GM19240 (cell line): ENCODE results near the gene DNAH3.

Experiments
- DNase-seq: peaks from one replicate; pipeline ENCODE4 v3.0.0; 2011; ENCODE audit warnings: low spot score; ENCODE audit not compliant: insufficient read length

The DNAH3 gene

DNA sequence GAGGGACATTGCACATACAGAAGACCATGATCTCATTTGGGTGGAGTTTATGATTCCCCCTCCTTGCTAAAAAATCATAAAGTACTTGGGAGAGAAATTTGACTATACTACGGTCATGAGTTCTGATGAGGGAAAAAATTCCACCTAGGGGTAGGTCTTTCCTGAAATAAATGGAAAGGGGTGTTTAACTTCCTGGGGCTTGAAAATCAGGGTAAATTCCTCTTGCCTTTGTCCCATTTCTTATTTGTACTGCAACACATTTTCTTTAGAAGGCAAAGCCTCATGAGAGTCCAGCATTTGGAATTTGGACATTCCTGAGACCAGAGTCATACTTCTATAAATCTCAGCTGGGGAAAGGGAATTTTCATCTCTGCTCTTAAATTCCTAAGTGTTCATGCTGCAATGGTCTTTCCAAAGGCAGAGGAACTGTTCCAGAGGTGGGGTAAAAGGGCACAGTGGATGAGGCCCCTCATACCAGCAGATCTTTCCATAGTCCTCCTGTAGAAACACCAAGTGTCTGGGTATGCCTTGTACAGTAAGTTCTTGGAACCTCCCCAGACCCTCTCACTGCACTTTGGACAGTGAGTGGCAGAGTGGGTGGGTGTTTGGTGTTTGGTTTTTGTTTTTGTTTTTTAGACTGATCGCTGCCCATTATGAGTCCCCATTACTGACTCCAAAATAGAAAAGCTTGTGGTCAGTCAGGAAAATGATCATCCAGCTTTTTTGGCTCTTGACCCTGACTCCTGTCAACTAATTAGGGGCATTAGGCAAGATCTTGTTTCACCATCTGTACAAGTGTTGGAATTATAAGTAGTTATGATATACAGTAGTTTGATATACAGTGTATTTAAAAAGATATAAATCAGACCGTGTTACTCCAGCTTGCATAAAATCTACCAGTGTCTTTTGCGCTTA is 244.0 kb downstream of the DNAH3 start:
- DNase-seq = no peak

DNA sequence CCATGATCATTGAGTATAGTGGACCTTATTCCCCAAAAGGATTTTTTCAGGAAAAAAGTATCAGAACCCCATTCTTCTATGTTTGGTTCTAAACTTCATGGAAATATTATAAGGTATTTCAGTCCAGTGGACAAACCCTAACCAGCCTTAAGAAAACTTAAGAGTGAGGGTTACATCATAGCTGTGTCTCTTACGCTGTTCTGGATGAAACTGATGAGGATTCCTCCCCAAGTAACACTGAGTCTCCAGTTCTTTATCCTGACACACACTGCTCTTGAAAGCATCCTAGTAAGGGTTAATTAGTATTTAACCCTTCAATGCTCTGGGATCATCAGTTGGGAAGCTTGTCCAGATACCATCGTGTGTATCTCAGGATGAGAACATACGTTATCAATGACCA is 245.1 kb downstream of the DNAH3 start:
- DNase-seq = no peak

DNA sequence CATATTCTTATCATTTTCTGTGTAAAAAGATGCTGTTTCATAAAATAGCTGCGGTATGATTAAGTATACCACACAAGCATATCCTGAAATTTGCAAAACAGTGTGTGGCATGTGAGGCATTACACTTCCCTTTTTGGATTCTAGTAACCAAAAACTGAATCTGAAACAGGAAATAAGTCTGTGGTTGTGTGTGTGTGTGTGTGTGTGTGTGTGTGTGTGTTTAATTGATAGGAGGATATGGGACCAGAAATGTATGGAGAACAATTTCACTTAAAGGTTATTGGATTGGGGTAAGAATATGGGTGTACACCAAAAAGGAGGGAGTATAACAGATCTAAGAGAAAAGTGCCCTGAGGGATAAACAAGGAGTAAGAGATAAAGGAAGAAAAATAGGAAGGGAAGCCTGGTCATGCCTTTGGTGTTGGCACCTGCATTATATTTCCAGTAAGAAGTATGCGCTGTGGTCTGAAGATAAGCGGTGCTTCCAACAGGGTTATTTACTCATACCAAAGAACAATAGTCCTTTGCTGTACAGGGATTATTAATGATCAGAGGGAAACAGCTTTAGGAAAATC is 246.1 kb downstream of the DNAH3 start:
- DNase-seq = peak; percentile 11

DNA sequence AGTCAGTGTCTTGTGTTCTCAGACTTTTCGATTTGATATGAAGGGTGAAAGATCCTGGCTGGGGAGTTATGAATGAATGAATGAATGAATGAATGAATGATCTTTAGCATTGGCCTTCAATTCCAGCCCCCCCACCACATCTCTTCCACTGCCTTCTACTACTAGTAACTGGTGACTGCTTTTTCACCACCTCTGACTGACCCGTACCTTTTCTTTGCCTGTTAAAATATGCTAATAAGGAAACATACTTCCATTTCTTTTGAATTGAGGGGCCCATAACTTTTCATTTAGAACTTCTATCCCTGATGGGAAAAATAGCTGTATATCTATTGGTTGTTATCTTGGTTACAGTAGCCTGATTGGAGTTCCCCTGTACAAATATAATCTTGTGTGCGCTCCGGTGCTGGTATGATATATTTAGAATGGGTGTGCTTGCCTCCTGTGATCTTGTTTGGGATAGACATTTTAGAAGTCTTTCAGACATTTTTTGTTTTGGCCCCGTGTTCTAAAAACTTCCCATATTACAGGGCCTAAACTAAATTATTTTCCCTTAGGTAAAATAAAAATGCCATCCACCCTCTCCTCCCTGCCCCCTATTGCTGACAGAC is 246.6 kb downstream of the DNAH3 start:
- no peak for DNase-seq

DNA sequence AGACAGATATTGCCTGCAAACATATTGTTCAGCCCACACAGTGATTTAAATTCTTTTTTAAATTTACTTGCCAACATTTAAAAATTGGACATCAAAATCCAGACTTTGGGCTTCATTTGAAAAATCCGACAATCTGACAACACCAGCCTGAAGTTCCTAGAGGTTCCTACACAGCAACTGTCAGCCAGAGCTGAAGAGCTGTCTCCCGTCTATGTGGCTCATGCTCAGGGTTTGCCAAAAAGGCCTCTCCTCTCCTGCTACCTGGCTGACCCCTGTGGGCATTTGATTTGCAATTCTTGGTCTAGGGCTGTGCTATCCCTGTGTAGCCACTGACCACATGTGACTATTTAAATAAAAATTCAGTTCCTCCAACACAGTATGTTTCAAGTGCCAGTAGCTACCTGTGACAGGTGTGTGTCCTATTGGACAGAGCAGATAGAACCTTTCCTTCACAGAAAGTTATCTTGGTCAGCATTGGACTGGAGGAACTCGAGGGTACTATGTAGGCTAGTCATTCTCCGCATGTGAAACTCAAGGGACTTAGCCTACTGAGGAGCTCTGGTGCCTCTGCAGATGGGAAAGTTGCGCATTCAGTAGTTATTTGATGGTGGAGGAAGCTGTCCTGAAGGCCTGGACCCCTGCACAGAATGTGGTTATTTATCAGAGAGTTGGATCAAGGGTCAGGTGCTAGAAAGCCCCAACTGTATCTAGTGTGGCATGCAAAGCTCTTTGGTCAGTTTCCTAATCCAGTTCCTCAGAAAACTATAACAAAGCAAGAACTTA is 247.3 kb downstream of the DNAH3 start:
- DNase-seq = no peak

DNA sequence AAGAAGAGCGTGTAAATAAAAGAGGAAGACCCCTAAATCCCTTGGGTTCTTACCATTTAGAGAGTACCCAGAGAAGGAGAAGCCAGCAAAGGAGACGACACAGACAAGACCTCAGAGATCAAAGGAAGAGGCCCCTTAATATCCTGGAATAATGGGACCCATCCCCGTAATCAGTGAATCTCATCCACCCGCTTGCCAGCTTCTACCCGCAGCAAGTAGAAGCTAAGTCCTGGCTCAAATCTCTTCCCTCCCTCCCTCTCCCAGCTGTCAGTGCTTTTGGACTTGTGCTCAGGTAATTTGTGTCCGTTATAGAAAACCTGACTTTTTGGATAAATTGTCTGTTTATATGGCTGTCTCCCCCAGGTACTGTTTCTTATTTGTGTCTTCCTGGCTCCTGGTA is 248.2 kb downstream of the DNAH3 start:
- DNase-seq = no peak

DNA sequence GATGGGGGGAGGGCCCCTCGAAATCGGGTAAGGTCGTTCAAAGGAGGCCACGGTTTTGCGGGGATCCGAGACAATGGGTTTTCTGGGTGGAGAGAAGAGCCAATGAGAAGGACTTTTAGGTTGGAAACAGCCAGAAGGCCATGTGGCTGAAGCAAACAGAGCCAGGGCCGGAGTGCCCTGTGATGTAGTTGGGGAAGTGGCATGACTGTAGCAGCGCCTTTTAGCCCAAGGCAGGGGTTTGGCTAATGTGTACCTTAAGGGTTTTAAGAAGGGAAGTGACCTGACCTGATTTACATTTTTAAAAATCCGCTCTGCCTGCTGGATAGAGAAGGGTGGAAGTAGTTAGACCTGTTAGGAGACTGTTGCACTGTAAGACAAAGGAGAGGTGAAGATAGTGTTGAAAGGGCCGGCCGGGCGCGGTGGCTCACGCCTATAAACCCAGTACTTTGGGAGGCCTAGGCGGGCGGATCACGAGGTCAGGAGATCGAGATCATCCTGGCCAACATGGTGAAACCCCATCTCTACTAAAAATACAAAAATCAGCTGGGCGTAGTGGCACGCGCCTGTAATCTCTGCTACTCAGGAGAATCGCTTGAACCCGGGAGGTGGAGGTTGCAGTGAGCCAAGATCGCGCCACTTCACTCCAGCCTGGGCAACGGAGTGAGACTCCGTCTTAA is 249.1 kb downstream of the DNAH3 start:
- DNase-seq = no peak

DNA sequence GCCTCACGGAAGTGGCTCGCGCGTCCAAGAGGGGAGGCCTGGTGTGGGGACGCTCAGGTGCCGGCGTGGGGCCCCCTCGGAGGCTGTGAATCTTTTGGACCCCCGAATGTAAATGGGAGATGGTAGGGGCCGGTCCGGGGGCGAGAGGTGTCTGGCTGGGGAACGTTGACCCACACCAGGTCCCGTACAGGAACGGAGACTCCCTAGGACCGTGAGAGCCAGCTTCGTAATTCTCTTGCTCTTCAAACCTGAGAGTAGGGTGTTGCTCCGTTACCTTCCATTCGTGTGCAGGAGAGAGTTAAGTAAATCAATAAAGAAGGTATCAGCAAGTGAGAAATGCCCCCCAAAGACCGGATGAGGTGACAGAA is 249.6 kb downstream of the DNAH3 start:
- no peak for DNase-seq

DNA sequence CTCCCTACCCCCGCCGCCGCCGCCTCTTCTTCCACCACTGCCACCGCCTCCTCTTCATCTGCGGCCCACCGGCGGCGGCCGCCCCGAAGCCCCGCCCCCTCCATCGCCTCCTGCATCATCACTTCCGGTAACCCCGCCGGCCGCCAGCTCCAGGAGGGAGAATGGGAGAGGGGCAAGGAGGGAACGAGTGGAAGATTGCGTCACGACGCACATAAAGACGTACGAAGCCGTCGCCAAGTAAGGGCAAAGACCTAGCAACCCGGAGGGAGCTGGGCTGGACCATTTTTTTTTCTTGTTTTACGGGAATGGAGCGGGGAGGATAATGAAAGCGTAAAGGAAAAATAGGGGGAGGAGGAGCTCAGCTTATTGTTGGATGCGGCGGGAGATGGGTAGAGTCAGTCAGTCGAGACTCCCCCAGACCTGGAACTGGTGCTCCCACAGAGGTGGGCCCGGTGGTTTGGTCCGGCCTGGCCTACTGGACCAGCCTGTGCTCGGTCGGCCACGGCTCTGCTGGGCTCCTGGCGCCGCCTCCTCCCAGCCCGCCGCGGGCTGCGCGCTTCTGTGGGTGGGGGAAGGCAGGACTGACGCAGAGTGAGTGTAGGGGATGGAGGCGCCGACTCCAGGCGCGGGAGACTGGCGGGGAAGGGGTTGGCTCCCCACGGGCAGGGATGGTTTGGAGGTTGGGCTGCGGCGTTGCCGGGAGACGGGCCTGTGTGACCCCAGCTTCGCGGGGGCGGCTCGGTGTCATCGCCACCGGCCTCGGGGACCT is 250.2 kb downstream of the DNAH3 start, which contains the start of the genes DCUN1D3 and LYRM1:
Gene DCUN1D3 (minus strand): TSS at position 60 of the 769 bp plus-strand sequence. CDS start 37,820 bp downstream, outside the sequence.
Gene LYRM1 (plus strand): TSS at position 473 of the 769 bp plus-strand sequence. CDS start 14,785 bp downstream, outside the sequence.
- DNase-seq = peak; percentile 71

DNA sequence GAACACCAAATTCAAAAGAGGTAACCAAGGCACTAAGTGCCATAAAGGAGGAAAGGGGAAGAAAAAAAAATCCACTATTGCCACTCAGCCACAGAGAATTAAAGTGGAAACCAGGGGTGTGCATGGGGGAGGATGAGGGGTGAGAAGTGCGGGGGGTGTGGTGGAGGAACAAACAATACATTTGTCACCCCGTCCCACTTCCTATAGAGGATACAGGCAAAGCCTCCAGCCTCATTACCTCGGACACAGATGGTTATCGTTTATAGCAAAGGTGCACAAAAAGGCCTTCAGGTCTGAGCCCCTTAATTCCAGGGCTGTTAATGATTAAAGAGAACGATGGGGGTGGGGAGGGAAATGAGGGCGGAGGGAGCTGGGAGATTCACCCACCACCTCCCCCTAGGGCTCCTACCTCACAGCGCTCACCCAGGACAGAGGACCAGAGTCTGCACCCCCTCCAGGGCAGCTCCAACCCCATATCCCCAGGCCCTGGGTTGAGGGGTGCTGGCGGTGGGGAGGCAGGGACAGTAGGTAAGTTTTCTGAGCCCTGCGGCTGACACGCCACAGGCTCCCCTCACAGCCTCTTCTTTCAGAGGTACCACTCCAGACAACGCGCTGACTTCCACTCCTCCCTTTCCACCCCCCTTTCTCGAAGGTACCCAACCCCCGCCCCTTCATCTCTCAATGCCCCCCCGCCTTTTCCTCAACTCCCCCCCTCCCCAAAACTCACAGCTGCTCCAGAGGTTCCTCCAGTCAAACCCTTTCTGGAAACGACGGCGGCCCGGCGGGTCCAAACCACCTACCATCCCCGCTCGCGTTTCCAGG is 251.0 kb downstream of the DNAH3 start:
- DNase-seq = no peak

DNA sequence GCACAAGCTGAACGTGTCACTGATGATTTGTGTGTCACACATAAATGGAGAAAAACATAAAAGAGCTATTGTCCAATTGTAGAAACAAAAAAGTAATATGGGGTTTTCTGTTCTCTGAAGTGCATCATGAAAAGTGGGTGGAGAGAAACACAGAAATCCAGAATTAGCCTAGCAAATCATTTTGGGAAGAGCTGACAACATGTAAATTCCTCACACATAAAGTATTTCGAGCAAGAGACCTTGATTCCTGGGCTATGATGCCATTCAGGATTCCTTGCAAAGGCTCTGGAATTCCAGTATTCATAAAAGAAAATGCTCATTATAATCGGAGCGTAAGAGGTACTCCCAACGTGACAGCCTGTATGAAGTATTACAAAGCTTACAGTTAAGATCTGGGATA is 251.6 kb downstream of the DNAH3 start:
- no peak for DNase-seq

DNA sequence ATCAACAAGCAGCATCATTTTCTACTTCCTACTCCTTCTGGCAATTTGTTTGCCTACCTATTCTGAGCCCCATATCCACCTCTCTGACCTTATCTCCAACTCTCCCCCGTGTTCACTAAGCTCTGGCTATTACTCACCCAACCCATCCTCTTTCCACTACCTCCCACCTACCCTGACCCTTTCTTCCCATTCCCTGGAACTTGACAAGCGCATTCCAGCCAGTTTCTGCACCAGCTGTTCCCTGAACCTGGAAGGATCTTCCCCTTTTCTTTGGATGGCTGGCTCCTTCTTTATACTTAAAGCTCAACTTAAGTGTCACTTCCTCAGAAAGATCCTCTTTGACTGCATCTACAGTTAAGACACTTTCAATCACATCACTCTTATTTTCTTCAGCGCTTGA is 252.7 kb downstream of the DNAH3 start:
- no peak for DNase-seq

DNA sequence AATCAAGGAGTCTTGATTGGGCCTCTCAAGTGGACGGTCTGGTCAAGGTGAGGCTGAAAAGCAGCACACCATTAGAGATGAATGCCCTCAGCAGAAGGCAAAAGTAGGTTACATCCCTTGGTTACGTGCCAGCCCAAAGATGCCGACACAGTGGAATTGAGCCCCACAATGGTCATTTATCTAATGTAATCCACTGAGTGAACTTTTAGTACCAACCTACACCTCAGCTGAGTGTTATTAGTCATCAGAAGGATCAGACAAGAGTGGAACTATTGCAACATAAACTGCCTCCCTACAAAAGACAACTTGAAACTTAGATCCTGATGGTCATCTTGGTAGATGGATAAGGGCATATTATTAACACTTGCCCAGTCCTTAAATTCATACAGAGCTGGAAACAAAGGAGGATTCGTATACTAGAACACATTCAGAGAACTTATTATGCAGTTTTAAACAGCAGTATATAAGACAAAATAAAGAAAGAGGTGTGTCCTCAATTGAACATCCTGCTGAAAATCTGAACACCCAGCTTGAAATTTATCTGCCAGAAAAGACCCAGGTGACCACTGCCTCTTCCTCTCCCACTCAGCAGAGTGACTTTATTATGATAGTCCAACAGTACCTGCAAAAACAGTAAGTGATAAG is 253.3 kb downstream of the DNAH3 start:
- no peak for DNase-seq

DNA sequence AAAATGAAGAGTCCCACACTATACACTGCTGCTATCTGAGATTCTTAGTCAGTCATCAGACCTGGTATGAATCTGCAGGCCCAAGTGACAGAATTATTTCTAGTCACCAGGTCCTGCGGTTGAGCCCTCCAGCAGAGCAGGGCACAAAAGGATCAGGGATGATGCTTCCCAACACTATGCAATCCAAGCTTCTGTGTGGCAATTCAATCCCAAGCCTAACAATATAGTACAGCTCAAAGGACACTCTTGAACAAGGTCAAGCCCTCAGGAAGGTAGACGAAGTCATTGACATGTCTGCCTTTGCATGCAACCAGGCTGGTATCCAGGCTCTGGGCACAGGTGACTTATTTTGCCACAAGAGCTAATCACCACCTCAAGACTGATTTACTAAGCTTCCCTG is 256.3 kb downstream of the DNAH3 start:
- no peak for DNase-seq

DNA sequence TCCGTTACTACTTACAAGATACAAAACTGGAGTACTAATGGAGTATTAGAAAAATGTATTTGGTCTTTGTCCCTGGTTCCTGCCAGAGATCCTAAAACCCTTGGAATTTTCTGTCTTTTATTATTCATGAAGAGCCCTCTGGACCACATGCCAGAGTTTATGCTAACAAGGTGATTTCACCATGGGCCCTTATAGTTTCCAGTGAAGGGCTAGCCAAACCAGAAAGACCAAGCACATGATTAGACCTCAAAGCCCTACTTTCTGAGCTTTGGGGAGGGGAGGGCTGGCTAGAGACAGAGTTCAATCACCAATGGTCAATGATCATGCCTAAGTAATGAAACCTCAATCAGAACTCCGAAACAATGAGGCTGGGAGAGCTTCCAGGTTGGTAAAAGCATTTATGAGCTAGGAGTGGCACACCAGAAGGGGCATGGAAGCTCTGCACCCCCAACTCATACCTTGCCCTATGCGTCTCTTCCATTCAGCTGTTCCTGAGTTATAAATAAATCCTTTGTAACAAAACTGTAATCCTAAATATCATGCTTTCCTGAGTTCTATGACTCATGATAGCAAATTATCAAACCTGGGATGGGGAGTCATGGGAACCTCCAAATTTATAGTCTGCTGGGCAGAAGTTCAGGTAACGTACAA is 260.9 kb downstream of the DNAH3 start:
- no peak for DNase-seq

DNA sequence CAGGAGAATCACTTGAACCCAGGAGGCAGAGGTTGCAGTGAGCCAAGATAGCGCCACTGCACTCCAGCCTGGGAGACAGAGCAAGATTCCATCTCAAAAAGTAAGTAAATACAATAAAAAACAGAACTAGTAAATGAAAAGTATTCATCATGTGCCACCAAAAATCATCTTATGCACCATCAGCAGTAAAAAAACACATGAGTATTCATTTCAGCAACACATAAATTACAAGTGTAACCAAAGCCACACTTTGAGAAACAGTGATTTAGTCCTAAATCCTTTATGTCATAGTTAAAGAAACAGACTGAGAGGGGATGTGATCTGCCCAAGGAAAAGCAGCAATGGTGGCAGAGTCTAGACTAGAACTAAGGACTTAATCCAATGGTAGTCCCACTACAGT is 263.4 kb downstream of the DNAH3 start:
- no peak for DNase-seq

DNA sequence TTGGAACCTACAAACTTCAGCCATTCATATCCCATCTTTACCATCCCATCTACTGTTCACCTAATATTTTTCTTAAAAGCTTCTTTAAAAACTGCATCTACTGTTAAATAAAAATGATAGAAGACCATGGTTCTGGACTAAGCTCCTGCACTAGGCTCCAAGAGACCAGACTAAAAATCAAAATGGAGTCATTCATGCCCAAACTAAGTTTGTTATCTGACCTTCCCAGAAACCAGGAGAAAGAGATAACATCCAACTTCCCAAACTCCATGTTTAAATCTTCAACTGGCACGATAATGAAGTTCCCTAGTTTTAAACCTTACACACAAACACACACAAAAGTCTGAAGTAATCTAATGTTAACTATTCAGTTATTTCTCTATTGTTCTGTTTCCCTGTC is 264.3 kb downstream of the DNAH3 start:
- no peak for DNase-seq

DNA sequence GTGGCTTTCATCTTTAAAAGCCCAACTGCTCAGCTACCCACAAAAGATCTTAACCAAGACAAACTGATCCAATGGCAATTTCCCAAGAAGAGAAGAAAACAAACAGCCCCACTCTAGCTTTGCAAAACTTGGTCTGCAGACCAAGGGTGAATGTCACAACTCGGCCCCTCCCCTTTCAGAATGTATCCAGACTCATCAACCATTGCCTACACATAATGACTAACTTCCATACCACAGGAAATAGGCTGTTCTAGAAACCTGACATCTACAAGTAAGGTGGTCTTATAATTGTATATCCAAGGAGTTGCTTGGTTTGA is 266.4 kb downstream of the DNAH3 start:
- DNase-seq = no peak
